Calu3 (cell line): ENCODE data around the gene CAV2. TPM values are rescaled to one million over a fixed set of nuclear protein-coding genes. Genes with fewer than 3 reads are reported as not detected.
A peak's percentile ranks its signal among the peaks of the same experiment; 100 is the strongest.

Experiments used
- Bru-seq: library from RNA; stranded (reverse); fragments of 400-500 nt; gene quantifications from one replicate; lab custom pipeline; 2021; lab: Mats Ljungman, UMichigan
- BruChase-seq, 2 experiments: library from RNA; stranded (reverse); fragments of 400-500 nt; gene quantifications; one replicate each; lab custom pipeline; 2021; lab: Mats Ljungman, UMichigan
- BruUV-seq: library from RNA; stranded (reverse); fragments of 400-500 nt; replicated peaks from 2 replicates; lab custom pipeline; 2021; lab: Mats Ljungman, UMichigan
- CTCF ChIA-PET: fragments of 300-600 bp; sonication (Branson Sonifier 250); formaldehyde crosslinking; loops from one replicate; lab custom pipeline; 2022; ENCODE audit warnings: antibody characterized with exemption; lab: Charles Lee
- DNase-seq: peaks from one replicate; pipeline ENCODE4 v3.0.0; 2022
- H3K27ac Mint-ChIP-seq: one replicate; pipeline ENCODE4 v1.8.0; 2022; ENCODE audit warnings: mixed read lengths; ENCODE audit not compliant: unreplicated experiment
- H3K27me3 Mint-ChIP-seq: one replicate; pipeline ENCODE4 v1.8.0; 2022; ENCODE audit warnings: mixed read lengths; ENCODE audit not compliant: unreplicated experiment
- H3K36me3 Mint-ChIP-seq: one replicate; pipeline ENCODE4 v1.8.0; 2022; ENCODE audit warnings: mild to moderate bottlenecking, moderate library complexity, mixed read lengths; ENCODE audit not compliant: insufficient read depth, unreplicated experiment
- H3K4me1 Mint-ChIP-seq: one replicate; pipeline ENCODE4 v1.8.0; 2022; ENCODE audit warnings: mild to moderate bottlenecking, low read depth, mixed read lengths; ENCODE audit not compliant: unreplicated experiment
- H3K4me3 Mint-ChIP-seq: one replicate; pipeline ENCODE4 v1.8.0; 2022; ENCODE audit warnings: mild to moderate bottlenecking, low read depth, moderate library complexity, mixed read lengths; ENCODE audit not compliant: unreplicated experiment
- H3K9me3 Mint-ChIP-seq: one replicate; pipeline ENCODE4 v1.8.0; 2022; ENCODE audit warnings: low read depth, mixed read lengths; ENCODE audit not compliant: unreplicated experiment
- intact Hi-C: fragments of 100-400 bp; cut with micrococcal nuclease; formaldehyde crosslinking; loops from one replicate; pipeline ENCODE4 v1.10.0; 2022; ENCODE audit not compliant: unreplicated experiment
- long read RNA-seq: library from polyadenylated mRNA; stranded (forward); transcript quantifications from one replicate; pipeline ENCODE4 v2.0.0, GENCODE V29; 2022
- total RNA-seq: library from RNA; stranded (reverse); gene quantifications from 2 replicates; pipeline ENCODE4 v1.2.3, GENCODE V29; 2022
- TF ChIP-seq, protein P1 (sequence below): fragments of 200-600 bp; IDR thresholded peaks from one replicate; pipeline ENCODE4 v1.8.0; 2022; ENCODE audit warnings: antibody characterized with exemption; ENCODE audit not compliant: unreplicated experiment

The CAV2 gene, protein sequence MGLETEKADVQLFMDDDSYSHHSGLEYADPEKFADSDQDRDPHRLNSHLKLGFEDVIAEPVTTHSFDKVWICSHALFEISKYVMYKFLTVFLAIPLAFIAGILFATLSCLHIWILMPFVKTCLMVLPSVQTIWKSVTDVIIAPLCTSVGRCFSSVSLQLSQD
- total RNA-seq (74.7 and 76.4 TPM in 2 replicates), Bru-seq, nascent RNA (percentile 87 among the genes with signal in this experiment), BruChase-seq, experiment 1, labeled RNA remaining after a 6-hour chase (percentile 96 among the genes with signal in this experiment), BruChase-seq, experiment 2, labeled RNA remaining after a 2-hour chase (percentile 93 among the genes with signal in this experiment)
- long read RNA-seq, transcript CAV2-201 (3 exons, 3,301 nt): major isoform, 147 of 171 reads
- long read RNA-seq, transcript CAV2-214 (2 exons, 787 nt): minor isoform, 8 of 171 reads
- long read RNA-seq, partial matches to known transcripts: 0 of 171 reads
- long read RNA-seq, other reads (novel, unspliced or antisense): 11 of 171 reads

- no peaks in the 10 kb centered on the region for H3K27me3 Mint-ChIP-seq
- peaks cover 30% of the 10 kb centered on the region for H3K4me1 Mint-ChIP-seq
- CTCF ChIA-PET: interaction anchor here (0.6 to 2.6 kb wide), 5 partner anchors 27 to 282 kb away, joined by 3 to 7 read pairs (median 5); no protein-coding TSS in a partner anchor
- peak within 1 kb of the TSS; percentile 94 for H3K4me3 Mint-ChIP-seq
- no TSS peak for BruUV-seq
- peaks cover 2% of the 10 kb centered on the region for H3K9me3 Mint-ChIP-seq
- intact Hi-C loops: loop anchor here (2.0 to 5.0 kb wide), 3 partner anchors 57 to 227 kb away; no protein-coding TSS in a partner anchor
- TF ChIP-seq, protein P1, sequence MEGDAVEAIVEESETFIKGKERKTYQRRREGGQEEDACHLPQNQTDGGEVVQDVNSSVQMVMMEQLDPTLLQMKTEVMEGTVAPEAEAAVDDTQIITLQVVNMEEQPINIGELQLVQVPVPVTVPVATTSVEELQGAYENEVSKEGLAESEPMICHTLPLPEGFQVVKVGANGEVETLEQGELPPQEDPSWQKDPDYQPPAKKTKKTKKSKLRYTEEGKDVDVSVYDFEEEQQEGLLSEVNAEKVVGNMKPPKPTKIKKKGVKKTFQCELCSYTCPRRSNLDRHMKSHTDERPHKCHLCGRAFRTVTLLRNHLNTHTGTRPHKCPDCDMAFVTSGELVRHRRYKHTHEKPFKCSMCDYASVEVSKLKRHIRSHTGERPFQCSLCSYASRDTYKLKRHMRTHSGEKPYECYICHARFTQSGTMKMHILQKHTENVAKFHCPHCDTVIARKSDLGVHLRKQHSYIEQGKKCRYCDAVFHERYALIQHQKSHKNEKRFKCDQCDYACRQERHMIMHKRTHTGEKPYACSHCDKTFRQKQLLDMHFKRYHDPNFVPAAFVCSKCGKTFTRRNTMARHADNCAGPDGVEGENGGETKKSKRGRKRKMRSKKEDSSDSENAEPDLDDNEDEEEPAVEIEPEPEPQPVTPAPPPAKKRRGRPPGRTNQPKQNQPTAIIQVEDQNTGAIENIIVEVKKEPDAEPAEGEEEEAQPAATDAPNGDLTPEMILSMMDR: no peak
- H3K36me3 Mint-ChIP-seq: peaks cover 22% of the 10 kb centered on the region
- peak; percentile 79 for DNase-seq
- peak within 1 kb of the TSS; percentile 82 for H3K27ac Mint-ChIP-seq
Observed at GRCh38 chr7:116499168-116500077, at the start of gene CAV2. Gene CAV2, plus strand, starts transcription at chr7:116499738. Its CDS starts 44 bp downstream, at chr7:116499782.

DNA sequence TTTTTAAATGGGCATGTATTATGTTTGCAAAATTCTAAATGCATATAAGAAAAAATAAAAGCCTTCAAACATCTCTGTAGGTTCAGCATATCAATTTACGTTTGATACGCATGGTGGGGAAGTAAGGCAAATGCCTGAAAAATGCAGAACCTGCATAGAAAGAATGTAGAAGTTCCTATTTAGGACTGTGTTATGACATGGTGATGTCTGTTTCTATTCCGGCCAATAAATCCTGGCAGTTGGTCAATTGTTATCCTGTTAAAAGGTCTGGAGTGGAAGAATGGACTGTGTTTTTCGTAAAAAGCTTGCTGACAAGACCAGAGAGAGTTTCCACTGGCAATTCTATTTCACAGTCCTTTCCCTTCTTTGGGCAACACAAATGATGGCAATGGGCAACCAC is 49.6 kb upstream of the CAV2 start:
- H3K36me3 Mint-ChIP-seq: no peaks in the 10 kb centered on the region
- no peak overlapping the region for H3K4me3 Mint-ChIP-seq
- H3K27me3 Mint-ChIP-seq: no peaks in the 10 kb centered on the region
- CTCF ChIA-PET: no interaction called here
- no peaks in the 10 kb centered on the region for H3K9me3 Mint-ChIP-seq
- no peak overlapping the region for H3K27ac Mint-ChIP-seq
- TF ChIP-seq, protein P1: no peak
- intact Hi-C loops: no loop called here
- peaks cover 32% of the 10 kb centered on the region for H3K4me1 Mint-ChIP-seq
- no peak for DNase-seq
- no TSS peak for BruUV-seq

- peaks cover 10% of the 10 kb centered on the region for H3K4me1 Mint-ChIP-seq
- H3K27ac Mint-ChIP-seq: no peak overlapping the region
- no peaks in the 10 kb centered on the region for H3K9me3 Mint-ChIP-seq
- intact Hi-C loops: no loop called here
- no peaks in the 10 kb centered on the region for H3K27me3 Mint-ChIP-seq
- BruUV-seq: no TSS peak
- H3K36me3 Mint-ChIP-seq: no peaks in the 10 kb centered on the region
- TF ChIP-seq, protein P1: no peak
- no peak overlapping the region for H3K4me3 Mint-ChIP-seq
- CTCF ChIA-PET: interaction anchor here (0.8 to 2.1 kb wide), 3 partner anchors 9 to 14 kb away, joined by 3 to 5 read pairs (median 4); no protein-coding TSS in a partner anchor
- DNase-seq: no peak
Observed at GRCh38 chr7:116451957-116452729, 47.4 kb upstream of the CAV2 start.

- H3K4me1 Mint-ChIP-seq: peaks cover 3% of the 10 kb centered on the region
- intact Hi-C loops: no loop called here
- CTCF ChIA-PET: no interaction called here
- TF ChIP-seq, protein P1: no peak
- DNase-seq: no peak
- no peaks in the 10 kb centered on the region for H3K36me3 Mint-ChIP-seq
- H3K27me3 Mint-ChIP-seq: no peaks in the 10 kb centered on the region
- no peak overlapping the region for H3K4me3 Mint-ChIP-seq
- no peaks in the 10 kb centered on the region for H3K9me3 Mint-ChIP-seq
- BruUV-seq: no TSS peak
- no peak overlapping the region for H3K27ac Mint-ChIP-seq
Observed at GRCh38 chr7:116454377-116454776, 45.2 kb upstream of the CAV2 start.
